Measurements from ENCODE around the gene TOGARAM1. TPM values are rescaled to one million over a fixed set of nuclear protein-coding genes. Genes with fewer than 3 reads are reported as not detected.

The TOGARAM1 gene

GRCh38 chr14:45118594-45118993 lies 156.6 kb downstream of the TOGARAM1 start:
- Histone ChIP-seq H3K4me3 (ENCODE audit: low read length) (no peak overlapping the region), H4K5ac (ENCODE audit: low read length) (no peak overlapping the region), H3K79me1 (ENCODE audit: low read length) (no peaks in the 10 kb centered on the region), H3K79me2 (ENCODE audit: control insufficient read depth, insufficient read depth, low read length) (no peaks in the 10 kb centered on the region), H3K27me3 (ENCODE audit: insufficient read depth, low read length, poor library complexity) (no peaks in the 10 kb centered on the region), H3K4me2 (ENCODE audit: low read length) (no peak overlapping the region), H2AK5ac (ENCODE audit: low read length) (no peak overlapping the region), H3K36me3 (ENCODE audit: control insufficient read depth, insufficient read depth, low read length) (peaks cover 3% of the 10 kb centered on the region), H2BK120ac (ENCODE audit: low read depth, low read length) (no peak overlapping the region), H3K4ac (ENCODE audit: low read depth, low read length) (no peak overlapping the region), H3K27ac (ENCODE audit: low read depth, low read length) (no peak overlapping the region), H3K23ac (ENCODE audit: low read length) (no peak overlapping the region), H3K56ac (ENCODE audit: low read length) (no peak overlapping the region), H4K8ac (ENCODE audit: low read depth, low read length) (no peak overlapping the region), H2BK15ac (replicated peaks; ENCODE audit: low read depth) (no peak overlapping the region), H2BK5ac (ENCODE audit: low read length) (no peak overlapping the region), H3K18ac (ENCODE audit: low read length) (no peak overlapping the region), H3K4me1 (ENCODE audit: control insufficient read depth, low read depth, low read length) (no peaks in the 10 kb centered on the region), H3K9ac (ENCODE audit: low read length) (no peak overlapping the region)
- DNase-seq = no peak
- no CpG with 5 or more reads among the region's 6 CpGs for WGBS (ENCODE audit: extremely low coverage, insufficient coverage, low lambda C conversion rate)

- Histone ChIP-seq H3K56ac (ENCODE audit: low read length) (no peak overlapping the region), H3K9ac (ENCODE audit: low read length) (no peak overlapping the region), H3K27me3 (ENCODE audit: insufficient read depth, low read length, poor library complexity) (no peaks in the 10 kb centered on the region), H2BK15ac (replicated peaks; ENCODE audit: low read depth) (no peak overlapping the region), H3K4me2 (ENCODE audit: low read length) (no peak overlapping the region), H3K4ac (ENCODE audit: low read depth, low read length) (no peak overlapping the region), H4K8ac (ENCODE audit: low read depth, low read length) (no peak overlapping the region), H3K4me1 (ENCODE audit: control insufficient read depth, low read depth, low read length) (no peaks in the 10 kb centered on the region), H3K36me3 (ENCODE audit: control insufficient read depth, insufficient read depth, low read length) (peaks cover 3% of the 10 kb centered on the region), H3K4me3 (ENCODE audit: low read length) (no peak overlapping the region), H3K79me2 (ENCODE audit: control insufficient read depth, insufficient read depth, low read length) (no peaks in the 10 kb centered on the region), H2BK5ac (ENCODE audit: low read length) (no peak overlapping the region), H3K23ac (ENCODE audit: low read length) (no peak overlapping the region), H2AK5ac (ENCODE audit: low read length) (no peak overlapping the region), H2BK120ac (ENCODE audit: low read depth, low read length) (no peak overlapping the region), H4K5ac (ENCODE audit: low read length) (no peak overlapping the region), H3K79me1 (ENCODE audit: low read length) (peaks cover 2% of the 10 kb centered on the region), H3K27ac (ENCODE audit: low read depth, low read length) (no peak overlapping the region), H3K18ac (ENCODE audit: low read length) (no peak overlapping the region)
- no peak for DNase-seq
- no CpG with 5 or more reads among the region's 1 CpG for WGBS (ENCODE audit: extremely low coverage, insufficient coverage, low lambda C conversion rate)
Measured at GRCh38 chr14:45120096-45120495, 158.1 kb downstream of the TOGARAM1 start.

GRCh38 chr14:45123271-45123670 lies 161.3 kb downstream of the TOGARAM1 start:
- Histone ChIP-seq H3K56ac (ENCODE audit: low read length) (no peak overlapping the region), H3K4ac (ENCODE audit: low read depth, low read length) (no peak overlapping the region), H3K79me2 (ENCODE audit: control insufficient read depth, insufficient read depth, low read length) (no peaks in the 10 kb centered on the region), H3K4me3 (ENCODE audit: low read length) (no peak overlapping the region), H3K18ac (ENCODE audit: low read length) (no peak overlapping the region), H3K4me2 (ENCODE audit: low read length) (no peak overlapping the region), H3K36me3 (ENCODE audit: control insufficient read depth, insufficient read depth, low read length) (peaks cover 1% of the 10 kb centered on the region), H2BK120ac (ENCODE audit: low read depth, low read length) (no peak overlapping the region), H3K27me3 (ENCODE audit: insufficient read depth, low read length, poor library complexity) (no peaks in the 10 kb centered on the region), H4K5ac (ENCODE audit: low read length) (no peak overlapping the region), H3K4me1 (ENCODE audit: control insufficient read depth, low read depth, low read length) (no peaks in the 10 kb centered on the region), H2AK5ac (ENCODE audit: low read length) (no peak overlapping the region), H3K79me1 (ENCODE audit: low read length) (peaks cover 2% of the 10 kb centered on the region), H4K8ac (ENCODE audit: low read depth, low read length) (no peak overlapping the region), H3K27ac (ENCODE audit: low read depth, low read length) (no peak overlapping the region), H3K23ac (ENCODE audit: low read length) (no peak overlapping the region), H2BK5ac (ENCODE audit: low read length) (no peak overlapping the region), H2BK15ac (replicated peaks; ENCODE audit: low read depth) (no peak overlapping the region), H3K9ac (ENCODE audit: low read length) (no peak overlapping the region)
- DNase-seq = no peak
- WGBS (ENCODE audit: extremely low coverage, insufficient coverage, low lambda C conversion rate) = no CpG with 5 or more reads among the region's 3 CpGs

Small RNA genes within 50 kb of the gene (small RNA-seq; reads per million reads assigned to genes)
- not detected for gene RF00151 (ENCODE audit: insufficient read depth)
- gene SNORD127 (ENCODE audit: insufficient read depth) = 257 reads per million, percentile 97 among the genes with 10 or more reads in this experiment

Data from mesendoderm (in vitro differentiated cells).